ENCODE measurements around the gene TRIM37. TPM values are rescaled to one million over a fixed set of nuclear protein-coding genes. Genes with fewer than 3 reads are reported as not detected.
A peak's percentile ranks its signal among the peaks of the same experiment; 100 is the strongest.
"Not testable (repeated sequence)": the region's sequence is repeated elsewhere in the genome, so short reads cannot be mapped to it uniquely, and the experiment has no call there.

TRIM37 gene
- total and polyA plus RNA-seq, 2 donors from 2014 or later: 9.7 to 19.1 TPM

DNA sequence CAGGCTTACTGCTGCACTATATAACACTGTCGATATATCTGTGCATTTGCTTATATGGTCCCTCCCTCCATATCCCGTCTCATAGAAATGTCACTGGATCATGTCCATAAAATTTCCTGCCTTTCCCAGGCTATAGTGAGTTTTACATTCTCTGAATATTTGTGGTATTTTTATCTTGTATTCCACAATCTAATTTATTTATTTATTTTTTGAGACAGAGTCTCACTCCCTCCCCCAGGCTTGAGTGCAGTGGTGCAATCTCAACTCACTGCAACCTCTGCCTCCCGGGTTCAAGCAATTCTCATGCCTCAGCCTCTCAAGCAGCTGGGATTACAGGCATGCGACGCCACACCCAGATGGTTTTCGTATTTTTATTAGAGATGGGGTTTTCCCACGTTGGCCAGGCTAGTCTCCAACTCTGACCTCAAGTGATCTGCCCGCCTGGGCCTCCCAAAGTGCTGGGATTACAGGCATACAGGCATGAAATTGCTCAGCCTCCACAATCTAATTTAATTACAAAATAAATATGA is 12.9 kb downstream of the TRIM37 start:
- H3K9ac ChIP-seq (ENCODE audit: low read length in 3 of 3): no peak overlapping the region
- no peak for FAIRE-seq
- H3K4me1 ChIP-seq (ENCODE audit: control insufficient read depth in 2 of 3, insufficient read depth in 2 of 3, low read depth in 1 of 3, low read length in 3 of 3): peaks cover 0 to 3% (median 0%) of the 10 kb centered on the region in 3 donors
- TF ChIP-seq, protein P1, sequence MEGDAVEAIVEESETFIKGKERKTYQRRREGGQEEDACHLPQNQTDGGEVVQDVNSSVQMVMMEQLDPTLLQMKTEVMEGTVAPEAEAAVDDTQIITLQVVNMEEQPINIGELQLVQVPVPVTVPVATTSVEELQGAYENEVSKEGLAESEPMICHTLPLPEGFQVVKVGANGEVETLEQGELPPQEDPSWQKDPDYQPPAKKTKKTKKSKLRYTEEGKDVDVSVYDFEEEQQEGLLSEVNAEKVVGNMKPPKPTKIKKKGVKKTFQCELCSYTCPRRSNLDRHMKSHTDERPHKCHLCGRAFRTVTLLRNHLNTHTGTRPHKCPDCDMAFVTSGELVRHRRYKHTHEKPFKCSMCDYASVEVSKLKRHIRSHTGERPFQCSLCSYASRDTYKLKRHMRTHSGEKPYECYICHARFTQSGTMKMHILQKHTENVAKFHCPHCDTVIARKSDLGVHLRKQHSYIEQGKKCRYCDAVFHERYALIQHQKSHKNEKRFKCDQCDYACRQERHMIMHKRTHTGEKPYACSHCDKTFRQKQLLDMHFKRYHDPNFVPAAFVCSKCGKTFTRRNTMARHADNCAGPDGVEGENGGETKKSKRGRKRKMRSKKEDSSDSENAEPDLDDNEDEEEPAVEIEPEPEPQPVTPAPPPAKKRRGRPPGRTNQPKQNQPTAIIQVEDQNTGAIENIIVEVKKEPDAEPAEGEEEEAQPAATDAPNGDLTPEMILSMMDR (IDR thresholded peaks at IDR 0.05; ENCODE audit: borderline replicate concordance, extremely low read depth, insufficient read depth): no peak
- no peaks in the 10 kb centered on the region for H3K27me3 ChIP-seq (ENCODE audit: control insufficient read depth, insufficient read depth, low read length)
- intact Hi-C loops (cut with DNase I): no loop called here
- H3K9me3 ChIP-seq (ENCODE audit: control insufficient read depth in 2 of 3, insufficient read depth in 1 of 3, low read length in 3 of 3): no peaks in the 10 kb centered on the region
- peak in 4 of 5 donors; percentile 48 to 87 (median 73) for DNase-seq
- no peak overlapping the region for H3K27ac ChIP-seq (ENCODE audit: low read depth in 2 of 2, low read length in 2 of 2)
- peaks cover 0 to 3% (median 2%) of the 10 kb centered on the region in 3 donors for H3K36me3 ChIP-seq (ENCODE audit: control insufficient read depth in 2 of 3, insufficient read depth in 3 of 3, low read length in 3 of 3)
- no peak overlapping the region for H3K4me3 ChIP-seq (ENCODE audit: low read length in 3 of 3)

GRCh38 chr17:59093145-59093701 is 13.5 kb downstream of the TRIM37 start:
- no peak for DNase-seq
- H3K4me3 ChIP-seq (ENCODE audit: low read length in 3 of 3): no peak overlapping the region
- no peaks in the 10 kb centered on the region for H3K27me3 ChIP-seq (ENCODE audit: control insufficient read depth, insufficient read depth, low read length)
- no peaks in the 10 kb centered on the region for H3K9me3 ChIP-seq (ENCODE audit: control insufficient read depth in 2 of 3, insufficient read depth in 1 of 3, low read length in 3 of 3)
- peaks cover 0 to 3% (median 2%) of the 10 kb centered on the region in 3 donors for H3K36me3 ChIP-seq (ENCODE audit: control insufficient read depth in 2 of 3, insufficient read depth in 3 of 3, low read length in 3 of 3)
- peak overlapping the region in 1 of 2 donors; percentile 28 for H3K27ac ChIP-seq (ENCODE audit: low read depth in 2 of 2, low read length in 2 of 2)
- intact Hi-C loops (cut with DNase I): no loop called here
- H3K4me1 ChIP-seq (ENCODE audit: control insufficient read depth in 2 of 3, insufficient read depth in 2 of 3, low read depth in 1 of 3, low read length in 3 of 3): peaks cover 0 to 3% (median 0%) of the 10 kb centered on the region in 3 donors
- no peak overlapping the region for H3K9ac ChIP-seq (ENCODE audit: low read length in 3 of 3)
- no peak for FAIRE-seq
- TF ChIP-seq, protein P1 (IDR thresholded peaks at IDR 0.05; ENCODE audit: borderline replicate concordance, extremely low read depth, insufficient read depth): no peak

- H3K27me3 ChIP-seq (ENCODE audit: control insufficient read depth, insufficient read depth, low read length); H3K36me3 ChIP-seq (ENCODE audit: control insufficient read depth in 2 of 3, insufficient read depth in 3 of 3, low read length in 3 of 3); intact Hi-C loops (cut with DNase I); H3K9me3 ChIP-seq (ENCODE audit: control insufficient read depth in 2 of 3, insufficient read depth in 1 of 3, low read length in 3 of 3); H3K27ac ChIP-seq (ENCODE audit: low read depth in 2 of 2, low read length in 2 of 2); H3K4me1 ChIP-seq (ENCODE audit: control insufficient read depth in 2 of 3, insufficient read depth in 2 of 3, low read depth in 1 of 3, low read length in 3 of 3); H3K4me3 ChIP-seq (ENCODE audit: low read length in 3 of 3); FAIRE-seq; DNase-seq; H3K9ac ChIP-seq (ENCODE audit: low read length in 3 of 3): not testable (repeated sequence)
These were observed 16.1 kb downstream of the TRIM37 start for GRCh38 chr17:59090593-59090992.

- TF ChIP-seq, protein P1 (IDR thresholded peaks at IDR 0.05; ENCODE audit: borderline replicate concordance, extremely low read depth, insufficient read depth): no peak
- no peak overlapping the region for H3K9ac ChIP-seq (ENCODE audit: low read length in 3 of 3)
- no peaks in the 10 kb centered on the region for H3K4me1 ChIP-seq (ENCODE audit: control insufficient read depth in 2 of 3, insufficient read depth in 2 of 3, low read depth in 1 of 3, low read length in 3 of 3)
- peaks cover 2 to 16% (median 7%) of the 10 kb centered on the region in 3 donors for H3K36me3 ChIP-seq (ENCODE audit: control insufficient read depth in 2 of 3, insufficient read depth in 3 of 3, low read length in 3 of 3)
- H3K4me3 ChIP-seq (ENCODE audit: low read length in 3 of 3): no peak overlapping the region
- H3K27me3 ChIP-seq (ENCODE audit: control insufficient read depth, insufficient read depth, low read length): no peaks in the 10 kb centered on the region
- FAIRE-seq: no peak
- intact Hi-C loops (cut with DNase I): no loop called here
- H3K9me3 ChIP-seq (ENCODE audit: control insufficient read depth in 2 of 3, insufficient read depth in 1 of 3, low read length in 3 of 3): no peaks in the 10 kb centered on the region
- DNase-seq: no peak
- H3K27ac ChIP-seq (ENCODE audit: low read depth in 2 of 2, low read length in 2 of 2): no peak overlapping the region
These were observed 22.5 kb downstream of the TRIM37 start for GRCh38 chr17:59084154-59084553.
